PC-3 (cell line): ENCODE data around the gene TBC1D2. TPM values are rescaled to one million over a fixed set of nuclear protein-coding genes. Genes with fewer than 3 reads are reported as not detected.

Experiments used
- ATAC-seq: fragments of 200-7000 bp; cut with Tn5 transposase; 2 replicates; pipeline ENCODE4 v1.9.1; 2020; ENCODE audit warnings: mild to moderate bottlenecking, moderate library complexity
- BruUV-seq: library from RNA; stranded (reverse); fragments of 400-500 nt; replicated peaks from 2 replicates; lab custom pipeline; 2021; lab: Mats Ljungman, UMichigan
- CTCF ChIA-PET: fragments of 300-600 bp; sonication (Branson Sonifier 250); formaldehyde crosslinking; loops from one replicate; lab custom pipeline; 2022; ENCODE audit warnings: antibody characterized with exemption; lab: Charles Lee
- POLR2A ChIA-PET: fragments of 300-600 bp; sonication (Branson Sonifier 250); formaldehyde crosslinking; loops from one replicate; lab custom pipeline; 2022; ENCODE audit warnings: antibody characterized with exemption; ENCODE audit not compliant: unreplicated experiment; lab: Charles Lee
- DNase-seq: peaks from one replicate; pipeline ENCODE4 v3.0.0-alpha.2; 2015
- H2AFZ ChIP-seq: fragments of 300-600 bp; sonication (generic); 2 replicates; pipeline ENCODE4 v1.6.0; 2016; ENCODE audit warnings: antibody characterized with exemption, low read length
- H3F3A ChIP-seq: fragments of 300-600 bp; sonication (generic); one replicate; pipeline ENCODE4 v1.6.0; 2017; ENCODE audit warnings: antibody characterized with exemption, low read length, control low read depth, mild to moderate bottlenecking; ENCODE audit not compliant: unreplicated experiment
- H3K27ac ChIP-seq: fragments of 300-600 bp; sonication (generic); 2 replicates; pipeline ENCODE4 v1.5.1; 2016; ENCODE audit warnings: mild to moderate bottlenecking, low read length
- H3K27me3 ChIP-seq: fragments of 300-600 bp; sonication (generic); 2 replicates; pipeline ENCODE4 v1.6.1; 2016; ENCODE audit warnings: low read length, mixed read lengths
- H3K36me3 ChIP-seq: fragments of 300-600 bp; sonication (generic); 2 replicates; pipeline ENCODE4 v1.6.1; 2016; ENCODE audit warnings: low read depth, mixed run types, low read length, mixed read lengths
- H3K4me1 ChIP-seq: fragments of 300-600 bp; sonication (generic); 2 replicates; pipeline ENCODE4 v1.5.1; 2016; ENCODE audit warnings: low read length; ENCODE audit not compliant: insufficient read depth
- H3K4me2 ChIP-seq: fragments of 300-600 bp; sonication (generic); 2 replicates; pipeline ENCODE4 v1.6.0; 2016; ENCODE audit warnings: low read length
- H3K4me3 ChIP-seq: fragments of 300-600 bp; sonication (generic); 2 replicates; pipeline ENCODE4 v1.5.1; 2016; ENCODE audit warnings: mild to moderate bottlenecking, low read length, mixed read lengths
- H3K79me2 ChIP-seq: fragments of 300-600 bp; sonication (generic); 2 replicates; pipeline ENCODE4 v1.6.1; 2017; ENCODE audit warnings: low read length, mixed read lengths
- H3K9ac ChIP-seq: fragments of 300-600 bp; sonication (generic); 2 replicates; pipeline ENCODE4 v1.6.0; 2016; ENCODE audit warnings: mild to moderate bottlenecking, low read length
- H3K9me2 ChIP-seq: fragments of 300-600 bp; sonication (generic); replicated peaks from 2 replicates; pipeline ENCODE4 v1.6.1; 2016; ENCODE audit warnings: mixed run types, low read length, mixed read lengths
- H3K9me3 ChIP-seq: fragments of 300-600 bp; sonication (generic); 2 replicates; pipeline ENCODE4 v1.6.1; 2016; ENCODE audit warnings: low read length, mixed read lengths
- H4K20me1 ChIP-seq: fragments of 300-600 bp; sonication (generic); 2 replicates; pipeline ENCODE4 v1.6.1; 2016; ENCODE audit warnings: low read length, mixed read lengths
- CTCF ChIP-seq: fragments of 300-600 bp; sonication (generic); conservative IDR thresholded peaks from 2 replicates; pipeline ENCODE4 v1.5.1; 2017; ENCODE audit warnings: antibody characterized with exemption, low read depth, mild to moderate bottlenecking, low read length
- EZH2 ChIP-seq: fragments of 300-600 bp; sonication (generic); IDR thresholded peaks from one replicate; pipeline ENCODE4 v1.6.1; 2017; ENCODE audit warnings: antibody characterized with exemption, mild to moderate bottlenecking, low read length; ENCODE audit not compliant: unreplicated experiment
- EZH2phosphoT487 ChIP-seq: fragments of 300-600 bp; sonication (generic); IDR thresholded peaks from 2 replicates; pipeline ENCODE4 v1.6.1; 2018; ENCODE audit warnings: mild to moderate bottlenecking, antibody characterized with exemption, low read length, borderline replicate concordance
- intact Hi-C: fragments of 100-400 bp; cut with micrococcal nuclease; formaldehyde crosslinking; loops from 2 replicates; pipeline ENCODE4 v1.9.0; 2023
- total RNA-seq: library from RNA; depleted of rRNA; stranded (reverse); fragments of >200 nt; gene quantifications from 2 replicates; pipeline ENCODE4 v1.2.3, GENCODE V29; 2014

Gene TBC1D2
- total RNA-seq, 1 experiment from 2014 or later = 7.4 TPM

GRCh38 chr9:98259791-98260190 is 4.3 kb upstream of the TBC1D2 start:
- ATAC-seq (no peak), DNase-seq (no peak)
- Histone ChIP-seq H3K4me1 (peaks cover 8% of the 10 kb centered on the region), H3K9me2 (no peaks in the 10 kb centered on the region), H3F3A (no peaks in the 10 kb centered on the region), H3K27me3 (no peaks in the 10 kb centered on the region), H3K36me3 (no peaks in the 10 kb centered on the region), H3K4me3 (no peak overlapping the region), H2AFZ (no peak overlapping the region), H3K9ac (no peak overlapping the region), H3K4me2 (no peak overlapping the region), H3K79me2 (peaks cover 6% of the 10 kb centered on the region), H3K9me3 (no peaks in the 10 kb centered on the region), H3K27ac (no peak overlapping the region), H4K20me1 (no peaks in the 10 kb centered on the region)
- ChIA-PET POLR2A (no interaction called here), CTCF (interaction anchor here (0.7 kb wide), 1 partner anchor 515 kb away, joined by 8 read pairs; no protein-coding TSS in a partner anchor)
- TF ChIP-seq CTCF (no peak), EZH2phosphoT487 (no peak), EZH2 (no peak)
- BruUV-seq = no TSS peak
- intact Hi-C loops = loop anchor here (5.0 kb wide), 1 partner anchor 67 kb away; the partner anchor contains the start of gene CORO2A

GRCh38 chr9:98256756-98257155 is 1.3 kb upstream of the TBC1D2 start:
- no peaks in the 10 kb centered on the region for H3F3A ChIP-seq
- H3K79me2 ChIP-seq = peaks cover 30% of the 10 kb centered on the region
- H3K36me3 ChIP-seq = no peaks in the 10 kb centered on the region
- peaks cover 33% of the 10 kb centered on the region for H3K4me1 ChIP-seq
- H3K27me3 ChIP-seq = no peaks in the 10 kb centered on the region
- ATAC-seq = no peak
- BruUV-seq = no TSS peak
- no peak overlapping the region for H3K27ac ChIP-seq
- no peaks in the 10 kb centered on the region for H4K20me1 ChIP-seq
- POLR2A ChIA-PET = interaction anchor here (0.6 to 0.7 kb wide), 3 partner anchors 33 to 101 kb away, joined by 3 read pairs; no protein-coding TSS in a partner anchor
- CTCF ChIA-PET = no interaction called here
- peak overlapping the region; percentile 99 for H3K4me2 ChIP-seq
- H2AFZ ChIP-seq = peak overlapping the region; percentile 99
- peak overlapping the region; percentile 100 for H3K4me3 ChIP-seq
- intact Hi-C loops = no loop called here
- no peaks in the 10 kb centered on the region for H3K9me2 ChIP-seq
- DNase-seq = no peak
- no peaks in the 10 kb centered on the region for H3K9me3 ChIP-seq
- TF ChIP-seq EZH2phosphoT487 (no peak), EZH2 (no peak), CTCF (no peak)
- H3K9ac ChIP-seq = peak overlapping the region; percentile 84

- H3K36me3 ChIP-seq = no peaks in the 10 kb centered on the region
- ATAC-seq (peak; percentile 27), DNase-seq (peak; percentile 26)
- H3K9ac ChIP-seq = peak overlapping the region; percentile 84
- TF ChIP-seq EZH2 = no peak
- H3F3A ChIP-seq = no peaks in the 10 kb centered on the region
- no peaks in the 10 kb centered on the region for H3K9me2 ChIP-seq
- POLR2A ChIA-PET = interaction anchor here (0.6 to 1.2 kb wide), 3 partner anchors 24 to 199 kb away, joined by 3 to 13 read pairs (median 4); partner anchors contain the start of gene NANS
- no peaks in the 10 kb centered on the region for H3K27me3 ChIP-seq
- H3K4me1 ChIP-seq = peaks cover 49% of the 10 kb centered on the region
- H3K79me2 ChIP-seq = peaks cover 33% of the 10 kb centered on the region
- intact Hi-C loops = no loop called here
- H3K4me2 ChIP-seq = peak overlapping the region; percentile 99
- H3K27ac ChIP-seq = no peak overlapping the region
- CTCF ChIA-PET = no interaction called here
- H2AFZ ChIP-seq = peak overlapping the region; percentile 99
- BruUV-seq = TSS peak; percentile 84
- H3K9me3 ChIP-seq = no peaks in the 10 kb centered on the region
- H4K20me1 ChIP-seq = no peaks in the 10 kb centered on the region
- peak overlapping the region; percentile 100 for H3K4me3 ChIP-seq
Measured at GRCh38 chr9:98255061-98255577, 330 bp downstream of the TBC1D2 start.
